ENCODE data around the gene BANF2. TPM values are rescaled to one million over a fixed set of nuclear protein-coding genes. Genes with fewer than 3 reads are reported as not detected.

Gene BANF2
- polyA plus RNA-seq, 1 donor from 2014 or later, result not detected

DNA sequence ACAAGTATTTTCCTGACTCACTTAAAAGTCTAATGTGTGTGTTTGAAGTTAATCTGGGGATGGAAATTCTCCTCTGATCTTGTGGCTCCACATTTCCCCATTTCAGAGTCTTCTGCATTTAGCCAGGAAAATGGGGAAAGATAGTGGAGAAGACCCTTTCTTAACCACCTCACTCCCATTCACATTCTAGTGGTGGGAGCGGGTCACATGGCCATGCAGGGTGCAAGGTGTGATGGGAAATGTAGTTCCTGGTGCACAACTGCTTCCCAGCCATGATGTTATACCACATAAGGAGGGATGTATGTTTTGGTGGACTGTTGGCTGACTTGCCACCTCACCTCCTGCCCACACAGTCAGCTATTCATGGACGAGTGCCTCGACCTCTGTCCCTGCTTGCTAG lies 61.8 kb downstream of the BANF2 start (continued):
- TF ChIP-seq, protein P1, sequence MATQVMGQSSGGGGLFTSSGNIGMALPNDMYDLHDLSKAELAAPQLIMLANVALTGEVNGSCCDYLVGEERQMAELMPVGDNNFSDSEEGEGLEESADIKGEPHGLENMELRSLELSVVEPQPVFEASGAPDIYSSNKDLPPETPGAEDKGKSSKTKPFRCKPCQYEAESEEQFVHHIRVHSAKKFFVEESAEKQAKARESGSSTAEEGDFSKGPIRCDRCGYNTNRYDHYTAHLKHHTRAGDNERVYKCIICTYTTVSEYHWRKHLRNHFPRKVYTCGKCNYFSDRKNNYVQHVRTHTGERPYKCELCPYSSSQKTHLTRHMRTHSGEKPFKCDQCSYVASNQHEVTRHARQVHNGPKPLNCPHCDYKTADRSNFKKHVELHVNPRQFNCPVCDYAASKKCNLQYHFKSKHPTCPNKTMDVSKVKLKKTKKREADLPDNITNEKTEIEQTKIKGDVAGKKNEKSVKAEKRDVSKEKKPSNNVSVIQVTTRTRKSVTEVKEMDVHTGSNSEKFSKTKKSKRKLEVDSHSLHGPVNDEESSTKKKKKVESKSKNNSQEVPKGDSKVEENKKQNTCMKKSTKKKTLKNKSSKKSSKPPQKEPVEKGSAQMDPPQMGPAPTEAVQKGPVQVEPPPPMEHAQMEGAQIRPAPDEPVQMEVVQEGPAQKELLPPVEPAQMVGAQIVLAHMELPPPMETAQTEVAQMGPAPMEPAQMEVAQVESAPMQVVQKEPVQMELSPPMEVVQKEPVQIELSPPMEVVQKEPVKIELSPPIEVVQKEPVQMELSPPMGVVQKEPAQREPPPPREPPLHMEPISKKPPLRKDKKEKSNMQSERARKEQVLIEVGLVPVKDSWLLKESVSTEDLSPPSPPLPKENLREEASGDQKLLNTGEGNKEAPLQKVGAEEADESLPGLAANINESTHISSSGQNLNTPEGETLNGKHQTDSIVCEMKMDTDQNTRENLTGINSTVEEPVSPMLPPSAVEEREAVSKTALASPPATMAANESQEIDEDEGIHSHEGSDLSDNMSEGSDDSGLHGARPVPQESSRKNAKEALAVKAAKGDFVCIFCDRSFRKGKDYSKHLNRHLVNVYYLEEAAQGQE (IDR thresholded peaks at IDR 0.05; ENCODE audit: borderline replicate concordance), result no peak

DNA sequence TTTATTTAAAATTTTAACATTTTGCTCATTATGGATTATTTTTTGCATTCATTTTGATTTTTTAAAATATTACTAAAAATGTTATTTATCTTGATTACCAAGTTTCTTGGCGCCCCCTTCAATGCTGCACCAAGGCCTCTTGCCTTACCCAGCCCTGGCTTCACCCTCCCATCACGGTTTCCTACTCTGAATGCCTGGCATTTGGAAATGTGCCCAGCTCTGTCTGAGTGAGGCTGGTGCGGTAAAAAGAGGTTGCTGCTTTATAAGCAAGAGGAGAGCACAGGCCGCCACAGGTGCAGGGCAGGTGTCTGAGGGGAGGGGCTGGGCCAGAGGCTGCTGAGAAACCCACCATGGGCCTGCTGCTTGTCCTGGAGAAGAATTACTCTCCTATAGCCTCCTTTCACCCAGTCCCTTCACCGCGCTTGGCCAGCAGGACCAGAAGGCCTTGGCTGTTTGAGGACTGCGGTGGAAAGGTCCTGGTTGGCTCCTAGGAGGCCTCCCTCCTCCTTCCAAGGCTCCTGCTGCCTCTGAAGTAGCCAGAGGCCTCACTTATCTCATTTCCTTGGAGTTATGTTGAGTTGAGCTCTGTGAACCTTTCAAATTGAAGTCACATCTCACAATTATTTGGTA lies 62.6 kb downstream of the BANF2 start:
- H3K9me3 ChIP-seq (ENCODE audit: low read length), result peaks cover 10% of the 10 kb centered on the region
- no peak overlapping the region for H3K27ac ChIP-seq (ENCODE audit: low read length)
- no peak overlapping the region for H3K4me3 ChIP-seq (ENCODE audit: low read length)
- no peaks in the 10 kb centered on the region for H3K9me2 ChIP-seq (ENCODE audit: insufficient read depth, low read length)
- no peak for TF ChIP-seq EP300 (conservative IDR thresholded peaks at IDR 0.05; ENCODE audit: poor library complexity, severe bottlenecking)
- no peak for TF ChIP-seq SMC3 (conservative IDR thresholded peaks at IDR 0.05; ENCODE audit: poor library complexity)
- no peak for TF ChIP-seq POLR2AphosphoS5 (IDR thresholded peaks at IDR 0.05)
- TF ChIP-seq EZH2 (IDR thresholded peaks at IDR 0.05; ENCODE audit: borderline replicate concordance, insufficient read depth, low read length, poor library complexity, severe bottlenecking), result no peak
- TF ChIP-seq, protein P1 (IDR thresholded peaks at IDR 0.05; ENCODE audit: borderline replicate concordance), result no peak
- TF ChIP-seq MXI1 (conservative IDR thresholded peaks at IDR 0.05; ENCODE audit: poor library complexity, severe bottlenecking), result no peak
- TF ChIP-seq, protein P2, sequence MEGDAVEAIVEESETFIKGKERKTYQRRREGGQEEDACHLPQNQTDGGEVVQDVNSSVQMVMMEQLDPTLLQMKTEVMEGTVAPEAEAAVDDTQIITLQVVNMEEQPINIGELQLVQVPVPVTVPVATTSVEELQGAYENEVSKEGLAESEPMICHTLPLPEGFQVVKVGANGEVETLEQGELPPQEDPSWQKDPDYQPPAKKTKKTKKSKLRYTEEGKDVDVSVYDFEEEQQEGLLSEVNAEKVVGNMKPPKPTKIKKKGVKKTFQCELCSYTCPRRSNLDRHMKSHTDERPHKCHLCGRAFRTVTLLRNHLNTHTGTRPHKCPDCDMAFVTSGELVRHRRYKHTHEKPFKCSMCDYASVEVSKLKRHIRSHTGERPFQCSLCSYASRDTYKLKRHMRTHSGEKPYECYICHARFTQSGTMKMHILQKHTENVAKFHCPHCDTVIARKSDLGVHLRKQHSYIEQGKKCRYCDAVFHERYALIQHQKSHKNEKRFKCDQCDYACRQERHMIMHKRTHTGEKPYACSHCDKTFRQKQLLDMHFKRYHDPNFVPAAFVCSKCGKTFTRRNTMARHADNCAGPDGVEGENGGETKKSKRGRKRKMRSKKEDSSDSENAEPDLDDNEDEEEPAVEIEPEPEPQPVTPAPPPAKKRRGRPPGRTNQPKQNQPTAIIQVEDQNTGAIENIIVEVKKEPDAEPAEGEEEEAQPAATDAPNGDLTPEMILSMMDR (IDR thresholded peaks at IDR 0.05; ENCODE audit: poor library complexity, severe bottlenecking), result no peak
- TF ChIP-seq RAD21 (conservative IDR thresholded peaks at IDR 0.05), result no peak
- TF ChIP-seq TAF1 (IDR thresholded peaks at IDR 0.05; ENCODE audit: low read depth), result no peak
- no peak overlapping the region for H2AFZ ChIP-seq (ENCODE audit: low read depth, low read length)
- H4K20me1 ChIP-seq (ENCODE audit: insufficient read depth), result no peaks in the 10 kb centered on the region
- no peaks in the 10 kb centered on the region for H3K36me3 ChIP-seq (ENCODE audit: insufficient read depth, low read length)
- H3K4me2 ChIP-seq (ENCODE audit: low read length), result no peak overlapping the region
- no peaks in the 10 kb centered on the region for H3F3A ChIP-seq (ENCODE audit: insufficient read depth, low read length, poor library complexity, severe bottlenecking)
- H3K27me3 ChIP-seq (ENCODE audit: insufficient read depth, low read depth, low read length), result no peaks in the 10 kb centered on the region
- H3K79me2 ChIP-seq (replicated peaks; ENCODE audit: insufficient read depth, low read length), result no peaks in the 10 kb centered on the region
- H3K9ac ChIP-seq (ENCODE audit: low read length), result no peak overlapping the region

All from neural cell (in vitro differentiated cells).